Activated CD8-positive, alpha-beta memory T cell treated with anti-CD3 and anti-CD28 coated beads for 48 hours (primary cell): Measurements from ENCODE around the gene USP7.
"Not testable (repeated sequence)": the region's sequence is repeated elsewhere in the genome, so short reads cannot be mapped to it uniquely, and the experiment has no call there.

Experiments used
- DNase-seq, 3 experiments: peaks; one replicate each; pipeline ENCODE4 v3.0.0-alpha.2; 2020; ENCODE audit warnings: low read depth in 2 of 3, low spot score in 2 of 3

The USP7 gene

DNA sequence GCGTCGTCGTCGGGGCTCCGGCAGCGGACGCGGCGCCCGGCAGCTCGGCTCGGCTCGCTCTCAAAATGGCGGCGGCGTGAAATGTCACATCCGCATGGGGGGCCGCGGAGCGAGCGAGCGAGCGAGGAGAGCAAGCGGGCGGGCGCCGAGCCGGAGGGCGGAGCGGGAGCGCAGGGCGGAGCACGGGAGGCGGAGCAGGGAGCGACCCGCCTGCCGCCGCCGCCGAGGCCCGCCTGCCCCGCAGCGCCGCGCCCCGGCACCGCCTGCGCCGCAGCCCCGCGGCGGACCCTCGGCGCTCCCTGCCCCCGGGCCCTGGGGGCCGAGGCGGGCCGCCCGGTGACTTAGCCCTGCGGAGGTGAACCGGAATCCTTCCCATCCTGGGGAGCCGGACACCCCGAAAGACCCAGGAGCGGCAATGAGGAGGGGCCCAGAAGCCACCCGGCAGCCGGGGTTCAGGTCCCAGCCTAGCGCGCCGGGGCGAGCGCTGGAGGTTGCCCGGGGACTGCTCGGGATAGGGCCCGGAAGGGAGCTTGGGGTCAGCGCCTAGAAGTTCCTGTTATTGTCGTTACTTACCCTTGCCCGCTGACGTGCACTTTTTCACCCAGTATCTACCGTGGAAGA is at the start of gene USP7:
USP7 (minus strand) TSS at position 86 of the 621 bp plus-strand sequence. CDS start 621 bp downstream, outside the sequence.
- DNase-seq = peak; percentile 73 to 86 (median 83)

DNA sequence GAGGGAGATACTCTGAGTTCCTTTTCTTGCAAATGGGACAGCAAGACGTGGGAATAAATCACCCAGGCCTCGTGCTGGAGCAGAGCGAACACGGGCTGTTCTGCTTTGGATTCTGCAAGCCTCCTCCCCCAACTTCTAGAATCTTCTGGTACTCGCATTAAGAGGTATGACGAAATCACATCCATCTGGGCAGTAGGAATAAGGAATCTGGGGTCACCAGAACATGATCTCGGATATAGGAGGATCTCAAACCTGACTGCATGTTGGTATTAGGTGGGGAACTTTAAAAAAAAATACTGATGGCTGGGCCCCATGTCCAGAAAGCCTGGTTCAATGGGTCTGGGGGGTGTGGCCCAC is 49.8 kb upstream of the USP7 start:
- no peak for DNase-seq

DNA sequence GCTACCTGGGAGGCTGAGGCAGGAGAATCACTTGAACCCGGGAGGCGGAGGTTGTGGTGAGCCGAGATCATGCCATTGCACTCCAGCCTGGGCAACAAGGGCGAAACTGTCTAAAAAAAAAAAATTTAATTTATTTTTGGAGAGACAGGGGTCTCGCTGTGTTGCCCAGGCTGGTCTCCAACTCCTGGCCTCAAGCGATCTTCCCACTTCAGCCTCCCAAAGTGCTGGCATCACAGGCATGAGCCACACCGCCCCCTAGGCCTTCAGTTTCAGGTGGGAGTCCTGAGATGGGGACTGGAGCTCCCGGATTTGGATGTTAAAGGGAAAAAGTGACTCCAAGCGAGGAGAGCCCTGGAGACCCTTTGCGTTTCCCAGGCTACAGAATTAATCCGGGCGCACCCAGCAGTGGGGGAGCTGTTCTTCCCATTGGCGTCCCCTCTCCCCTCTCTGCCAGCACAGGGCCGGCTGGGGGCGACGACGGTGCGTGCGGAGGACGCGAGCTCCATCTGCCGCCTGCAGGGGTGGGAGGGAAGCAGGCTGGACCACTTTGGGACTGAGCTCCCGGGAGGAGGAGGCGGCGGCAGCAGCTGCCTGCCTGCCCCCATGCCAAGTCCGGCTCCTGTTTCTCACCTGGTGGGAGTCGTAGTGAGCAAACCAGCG is 49.3 kb upstream of the USP7 start:
- no peak for DNase-seq

DNA sequence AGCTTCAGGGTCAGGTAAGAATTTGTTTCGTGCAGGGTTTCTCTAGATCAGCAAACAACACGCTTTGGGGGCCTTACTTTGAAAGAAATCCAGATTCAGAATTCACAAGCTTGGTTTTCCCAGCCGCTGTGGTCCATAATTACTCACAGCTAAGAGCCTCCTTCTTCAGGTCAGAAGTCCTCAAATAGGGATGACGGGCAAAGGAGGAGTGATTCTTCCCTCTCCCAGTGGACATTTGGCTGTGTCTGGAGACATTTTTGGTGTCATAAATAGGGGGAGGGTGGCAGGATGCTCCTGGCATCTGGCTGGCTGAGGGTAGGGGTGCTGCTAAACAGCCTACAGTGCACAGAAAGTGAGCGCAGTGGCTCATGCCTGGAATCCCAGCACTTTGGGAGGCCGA is 48.6 kb upstream of the USP7 start:
- DNase-seq = no peak

DNA sequence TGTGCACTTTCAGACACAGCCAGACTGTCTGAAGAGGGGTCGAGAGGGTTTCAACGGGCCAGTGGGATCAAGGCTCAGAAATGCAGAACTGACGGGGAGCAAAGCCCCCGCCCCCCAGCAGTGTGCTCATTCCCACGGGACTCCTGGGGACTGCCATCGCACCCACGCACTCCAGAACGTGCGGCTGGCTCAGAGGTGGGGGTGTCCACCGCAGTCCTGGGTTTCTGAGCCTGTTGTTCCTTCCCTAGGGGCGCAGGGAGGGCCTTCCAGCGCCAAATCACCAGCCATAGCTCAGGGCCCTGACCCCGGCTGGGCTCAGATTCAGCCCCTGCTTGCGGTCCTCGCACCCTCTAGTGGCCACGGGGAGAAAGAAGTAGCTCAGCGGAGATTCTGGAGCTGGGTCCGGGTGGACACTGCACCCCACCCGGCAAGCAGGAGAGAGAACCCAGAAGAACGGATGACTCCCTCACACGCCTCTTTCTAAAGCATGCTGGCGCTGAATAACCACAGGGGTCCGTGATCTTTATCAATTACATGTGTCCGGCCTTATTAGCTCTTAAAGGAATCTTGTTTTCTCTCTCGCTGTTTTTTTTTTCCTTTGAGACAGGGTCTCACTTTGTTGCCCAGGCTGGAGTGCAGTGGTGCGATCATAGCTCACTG is 45.0 kb upstream of the USP7 start:
- DNase-seq = peak; percentile 28 to 35 (median 32)

DNA sequence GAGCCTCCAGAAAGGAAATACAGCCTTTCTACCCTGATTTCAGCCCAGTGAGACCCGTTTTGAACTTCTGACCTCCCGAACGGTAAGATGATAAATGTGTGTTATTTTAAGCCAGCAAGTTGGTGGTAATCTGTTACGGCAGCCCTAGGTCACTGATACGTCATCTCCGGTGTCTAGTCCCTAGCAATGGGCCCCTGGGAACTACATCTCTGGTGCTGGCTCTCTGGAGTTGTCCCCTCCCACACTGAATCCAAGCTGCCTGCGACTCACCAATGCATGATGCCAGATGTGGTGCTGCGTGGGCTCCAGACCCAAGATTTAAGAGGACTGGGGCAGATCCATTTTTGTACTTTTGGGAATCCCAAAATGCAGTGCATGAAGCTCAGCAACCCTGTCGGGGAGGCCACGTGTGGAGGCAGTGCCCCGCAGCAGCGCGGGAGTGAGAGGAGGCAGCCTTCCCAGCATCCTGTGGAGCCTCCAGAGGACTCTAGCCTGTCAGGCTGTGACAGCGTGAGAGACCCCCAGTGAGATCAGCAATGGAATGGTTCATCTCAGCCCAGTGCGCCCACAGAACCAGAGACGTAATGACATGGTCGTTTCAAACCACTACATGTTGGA is 43.6 kb upstream of the USP7 start:
- no peak for DNase-seq

DNA sequence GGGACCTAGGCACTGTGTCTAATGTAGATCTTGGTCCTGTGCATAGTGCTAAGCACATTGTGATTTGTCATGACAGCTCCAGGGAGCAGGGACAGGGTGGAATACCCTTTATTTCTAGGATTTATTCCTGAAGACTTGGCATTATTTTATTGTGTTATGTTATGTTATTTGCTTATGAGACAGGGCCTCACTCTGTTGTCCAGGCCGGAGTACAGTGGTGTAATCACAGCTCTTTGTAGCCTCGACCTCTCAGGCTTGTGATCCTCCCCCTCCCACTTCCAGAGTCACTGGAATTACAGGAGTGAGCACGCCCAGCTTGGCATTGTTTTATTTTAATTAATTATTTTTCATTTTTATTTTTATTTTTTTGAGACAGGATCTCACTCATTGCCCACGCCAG is 40.5 kb upstream of the USP7 start:
- DNase-seq = no peak

DNA sequence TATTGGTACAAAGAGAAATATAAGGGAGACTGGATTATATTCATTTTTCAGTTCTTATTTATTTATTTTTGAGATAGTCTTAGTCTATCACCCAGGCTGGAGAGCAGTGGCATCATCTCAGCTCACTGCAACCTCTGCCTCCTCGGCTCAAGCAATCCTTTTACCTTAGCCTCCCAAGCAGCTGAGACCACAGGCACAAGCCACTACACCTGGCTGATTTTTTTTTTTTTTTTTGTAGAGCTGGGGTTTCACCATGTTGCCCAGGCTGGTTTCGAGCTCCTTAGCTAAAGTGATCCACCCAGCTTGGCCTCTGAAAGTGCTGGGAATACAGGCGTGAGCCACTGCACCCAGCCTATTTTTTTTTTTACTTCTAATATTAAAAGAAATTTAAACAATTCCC is 40.1 kb upstream of the USP7 start:
- no peak for DNase-seq

DNA sequence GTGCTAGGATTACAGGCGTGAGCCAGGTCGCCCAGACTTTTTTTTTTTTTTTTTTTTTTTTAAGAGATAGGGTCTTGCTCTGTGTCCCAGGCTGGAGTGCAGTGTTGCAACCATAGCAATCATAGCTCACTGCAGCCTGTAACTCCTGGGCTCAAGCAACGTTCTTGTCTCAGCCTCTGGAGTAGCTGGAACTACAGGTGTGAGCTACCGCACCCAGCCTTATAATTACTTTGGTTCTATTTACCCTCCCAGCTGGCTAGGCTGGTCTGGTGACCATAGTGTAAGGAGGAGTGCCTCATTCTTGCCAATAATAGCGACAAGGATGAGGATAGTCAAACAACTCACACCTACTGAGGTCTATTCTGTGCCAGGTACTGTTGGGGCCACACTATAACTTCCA is 39.6 kb upstream of the USP7 start:
- DNase-seq = no peak

DNA sequence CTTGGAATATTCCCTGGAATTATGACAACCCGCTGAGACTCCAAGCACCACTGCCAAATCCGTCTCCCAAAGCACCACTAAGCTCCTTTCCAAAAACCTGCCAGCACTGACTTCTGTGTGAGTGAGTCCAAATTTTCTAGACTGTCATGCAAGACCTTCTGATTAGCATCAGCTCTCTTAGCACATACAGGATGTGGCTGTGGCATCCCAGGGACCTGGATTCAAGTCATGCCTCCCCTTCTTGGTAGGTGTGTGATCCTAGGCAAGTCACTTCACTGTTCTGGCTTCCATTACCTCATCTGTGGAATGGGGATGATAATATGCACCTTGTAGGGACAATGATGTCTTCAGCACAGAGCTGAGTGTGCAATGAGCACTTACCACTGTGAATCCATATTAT is 38.3 kb upstream of the USP7 start:
- no peak for DNase-seq

DNA sequence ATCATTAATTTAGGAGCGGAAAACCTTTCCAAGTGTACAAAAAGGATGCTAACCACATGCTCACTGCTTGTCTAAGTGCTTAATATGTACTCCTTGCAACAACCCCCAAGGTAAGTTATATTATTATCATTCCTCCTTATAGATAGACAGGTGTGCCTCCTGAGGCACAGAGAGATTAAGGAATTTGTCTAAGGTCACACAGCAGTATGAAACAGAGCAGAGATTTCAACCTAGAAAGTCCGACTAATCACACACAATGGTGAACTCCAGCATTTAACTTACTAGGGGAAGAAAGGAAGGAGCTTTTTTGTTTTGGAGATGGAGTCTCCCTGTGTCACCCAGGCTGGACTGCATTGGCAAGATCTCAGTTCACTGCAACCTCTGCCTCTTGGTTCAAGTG is 37.0 kb upstream of the USP7 start:
- no peak for DNase-seq

DNA sequence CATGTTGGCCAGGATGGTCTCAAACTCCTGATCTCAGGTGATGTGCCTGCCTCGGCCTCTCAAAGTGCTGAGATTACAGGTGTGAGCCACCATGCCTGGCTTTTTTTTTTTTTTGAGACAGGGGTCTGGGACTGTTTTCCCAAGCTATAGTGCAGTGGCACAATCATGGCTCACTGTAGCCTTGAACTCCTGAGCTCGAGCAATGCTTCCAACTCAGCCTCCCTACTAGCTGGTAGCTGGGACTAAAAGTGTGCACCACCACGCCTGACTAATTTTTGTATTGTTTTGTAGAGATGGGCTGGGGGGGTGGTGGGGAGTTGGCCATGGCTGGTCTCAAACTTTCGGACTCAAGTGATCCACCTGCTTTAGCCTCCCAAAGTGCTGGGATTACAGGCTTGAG is 36.1 kb upstream of the USP7 start:
- DNase-seq = no peak

DNA sequence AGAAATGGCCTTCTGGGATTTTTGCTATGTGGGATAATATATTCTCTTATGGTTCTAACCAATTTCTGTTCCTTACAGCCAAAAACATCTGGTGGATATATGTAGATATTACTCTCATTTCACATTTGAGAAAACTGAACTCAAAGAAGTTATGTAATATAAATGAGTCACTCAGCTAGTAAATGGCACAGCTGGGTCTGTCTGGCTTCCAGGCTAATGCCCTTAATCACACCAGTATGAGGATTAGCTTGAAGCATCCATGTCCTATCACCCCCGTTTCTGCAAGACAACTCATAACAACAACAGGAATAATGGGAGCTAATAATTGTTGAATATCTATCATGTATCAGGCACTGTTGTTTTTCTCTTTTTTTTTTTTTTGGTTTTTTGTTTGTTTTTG is 34.4 kb upstream of the USP7 start:
- no peak for DNase-seq

DNA sequence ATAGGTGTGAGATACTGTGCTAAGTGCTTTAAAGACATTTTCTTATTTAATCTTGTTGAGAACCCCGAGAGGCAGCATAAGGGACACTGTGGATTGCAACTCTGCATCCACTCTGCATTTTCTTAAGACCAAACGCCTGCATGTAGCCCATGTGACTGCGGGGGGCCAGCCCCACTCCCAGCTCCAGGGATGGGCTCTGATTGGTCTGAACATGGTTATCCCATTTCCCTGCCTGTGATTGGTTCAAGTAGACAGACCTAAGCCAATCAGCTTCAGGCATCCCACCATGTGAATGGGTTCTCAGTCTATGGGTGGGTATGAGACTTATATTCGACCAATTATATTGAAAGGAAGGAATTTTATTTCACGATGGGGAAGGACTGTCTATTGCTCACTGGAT is 33.2 kb upstream of the USP7 start:
- no peak for DNase-seq

DNA sequence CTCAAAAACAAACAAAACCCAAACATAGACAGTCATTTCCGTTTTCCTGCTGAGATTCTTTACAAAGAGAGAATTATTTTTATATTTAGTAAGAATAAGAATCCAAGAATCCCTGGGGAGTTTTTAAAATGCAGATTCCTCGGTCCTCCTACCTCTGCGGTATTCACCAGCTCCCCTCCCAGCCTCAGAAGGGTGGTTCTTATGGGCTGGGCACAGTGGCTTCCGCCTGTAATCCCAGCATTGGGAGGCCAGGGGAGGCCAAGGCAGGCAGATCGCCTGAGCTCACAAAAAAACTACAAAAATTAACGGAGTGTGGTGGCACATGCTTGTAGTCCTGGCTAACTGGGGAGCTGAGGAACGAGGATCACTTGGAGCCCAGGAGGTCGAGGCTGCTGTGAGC is 26.7 kb upstream of the USP7 start:
- no peak for DNase-seq

DNA sequence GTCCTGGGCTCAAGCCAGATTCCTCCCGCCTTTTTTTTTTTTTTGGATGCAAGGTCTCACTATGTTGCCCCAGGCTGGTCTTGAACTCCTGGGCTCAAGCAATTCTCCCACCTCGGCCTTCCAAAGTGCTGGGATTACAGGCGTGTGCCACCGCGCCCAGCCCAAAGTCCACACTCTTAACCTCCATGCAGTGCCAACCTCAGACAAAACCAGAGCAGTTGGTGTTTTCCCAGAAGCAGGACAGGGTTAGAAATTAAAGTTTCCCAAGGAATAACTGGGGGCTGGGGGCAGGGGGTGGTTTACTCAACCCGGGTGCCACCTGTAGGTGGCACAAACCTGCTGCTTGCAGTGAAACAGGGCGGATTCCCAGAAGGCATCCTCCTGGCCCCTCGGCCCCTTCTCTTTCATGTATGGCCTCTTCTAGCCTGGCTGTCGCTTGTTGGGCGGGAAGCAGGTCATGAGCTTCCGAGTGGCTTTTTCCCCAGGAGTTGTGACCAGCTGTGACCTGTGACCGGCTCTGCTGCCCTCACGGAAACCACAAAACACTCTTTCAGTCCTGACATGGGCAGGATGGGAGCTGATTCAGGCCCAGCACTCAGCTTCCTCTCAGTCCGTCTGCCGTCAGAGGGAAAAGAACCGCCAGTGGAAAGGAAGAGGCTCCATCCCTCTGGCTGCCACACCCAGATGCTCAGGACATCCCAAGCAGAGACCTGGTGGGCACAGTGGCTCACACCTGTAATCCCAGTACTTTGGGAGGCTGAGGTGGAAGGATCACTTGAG is 25.6 kb upstream of the USP7 start:
- DNase-seq = no peak

DNA sequence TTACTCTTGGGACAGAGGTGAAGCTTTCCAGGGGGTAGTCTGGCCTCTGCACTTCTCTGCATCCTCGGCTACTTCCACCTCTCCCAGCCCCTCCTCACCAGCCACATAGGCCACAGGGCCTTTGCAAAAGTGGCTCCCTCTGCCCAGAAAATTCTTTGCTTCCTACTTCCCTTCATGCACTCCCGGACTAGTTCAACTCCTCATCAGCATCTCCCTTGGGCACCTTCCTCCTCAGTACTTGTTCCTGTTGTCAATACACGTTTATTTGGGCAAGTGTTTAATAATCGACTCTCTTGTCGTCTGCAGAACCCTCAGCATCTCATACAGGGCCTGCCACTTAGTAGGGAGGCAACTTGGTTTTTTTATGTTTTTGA is 23.1 kb upstream of the USP7 start:
- DNase-seq = no peak

DNA sequence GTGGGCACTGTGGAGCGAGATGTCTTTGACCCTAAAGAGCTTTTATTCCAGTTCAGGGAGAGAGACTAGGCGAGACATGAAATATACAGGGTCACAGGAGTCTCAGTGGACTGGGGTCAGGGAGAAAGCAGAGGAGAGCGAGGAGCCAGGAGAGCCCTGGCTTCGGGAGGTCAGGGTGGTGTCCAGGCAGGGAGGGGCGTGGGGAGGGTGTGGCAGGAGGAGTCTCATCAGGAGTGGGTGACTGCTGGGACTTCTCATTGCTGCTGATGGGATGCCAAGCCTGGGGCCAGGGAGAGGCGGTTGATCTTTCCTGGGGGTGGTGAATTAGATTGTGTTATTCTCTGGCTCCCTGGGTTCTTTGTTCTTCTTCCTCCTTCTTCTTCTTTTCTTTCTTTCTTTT is 22.4 kb upstream of the USP7 start:
- DNase-seq = no peak

DNA sequence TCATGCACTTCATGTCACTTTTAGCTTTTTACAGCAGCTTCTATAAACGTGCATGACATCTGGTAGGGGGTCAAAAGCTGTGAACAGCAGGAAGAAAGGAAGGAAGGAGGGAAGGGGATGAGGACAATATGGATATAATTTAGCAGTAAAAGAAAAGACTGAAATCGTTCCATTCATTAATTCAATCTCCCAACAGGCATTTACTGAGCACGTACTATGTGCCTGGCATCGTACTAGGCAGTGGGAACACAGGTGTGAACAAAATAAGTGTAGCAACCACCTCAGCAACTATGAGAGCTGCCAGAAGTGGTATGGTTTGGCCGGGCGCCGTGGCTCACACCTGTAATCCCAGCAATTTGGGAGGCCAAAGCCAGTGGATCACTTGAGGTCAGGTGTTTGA is 19.1 kb upstream of the USP7 start:
- no peak for DNase-seq

DNA sequence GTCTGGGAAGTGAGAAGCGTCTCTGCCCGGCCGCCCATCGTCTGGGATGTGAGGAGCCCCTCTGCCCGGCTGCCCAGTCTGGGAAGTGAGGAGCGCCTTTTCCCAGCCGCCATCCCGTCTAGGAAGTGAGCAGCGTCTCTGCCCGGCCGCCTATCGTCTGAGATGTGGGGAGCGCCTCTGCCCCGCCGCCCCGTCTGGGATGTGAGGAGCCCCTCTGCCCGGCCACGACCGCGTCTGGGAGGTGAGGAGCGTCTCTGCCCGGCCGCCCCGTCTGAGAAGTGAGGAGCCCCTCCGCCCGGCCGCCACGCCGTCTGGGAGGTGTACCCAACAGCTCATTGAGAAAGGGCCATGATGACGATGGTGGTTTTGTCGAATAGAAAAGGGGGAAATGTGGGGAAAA is 18.2 kb upstream of the USP7 start:
- not testable (repeated sequence) for DNase-seq

DNA sequence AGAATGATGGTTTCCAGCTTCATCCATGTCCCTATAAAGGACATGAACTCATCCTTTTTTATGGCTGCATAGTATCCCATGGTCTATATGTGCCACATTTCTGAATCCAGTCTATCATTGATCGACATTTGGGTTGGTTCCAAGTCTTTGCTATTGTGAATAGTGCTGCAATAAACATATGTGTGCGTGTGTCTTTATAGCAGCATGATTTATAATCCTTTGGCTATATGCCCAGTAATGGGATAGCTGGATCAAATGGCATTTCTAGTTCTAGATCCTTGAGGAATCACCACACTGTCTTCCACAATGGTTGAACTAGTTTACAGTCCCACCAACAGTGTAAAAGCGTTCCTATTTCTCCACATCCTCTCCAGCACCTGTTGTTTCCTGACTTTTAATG is 12.5 kb upstream of the USP7 start:
- not testable (repeated sequence) for DNase-seq

DNA sequence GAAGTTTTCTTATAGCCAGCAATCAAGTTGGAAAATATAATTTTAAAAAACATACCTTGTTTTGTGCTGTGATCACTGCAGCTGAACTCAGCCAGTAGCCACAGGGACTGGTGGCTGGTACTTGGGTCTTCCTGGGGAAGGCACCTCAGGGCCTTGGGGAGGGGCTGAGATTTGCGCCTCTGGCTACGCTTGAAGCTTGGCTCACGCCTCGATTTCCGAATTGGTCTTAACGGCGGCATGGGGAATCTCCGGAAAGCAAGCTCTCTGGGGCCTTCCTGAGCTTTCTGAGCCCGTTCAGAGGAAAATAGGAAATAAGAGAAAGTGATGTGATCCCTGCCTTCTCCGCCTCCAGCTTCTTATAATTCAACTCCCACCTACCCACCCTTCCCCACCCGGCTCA is 11.3 kb upstream of the USP7 start:
- DNase-seq = no peak
